NCI-H526 treated with DMSO at 0.1 percent for 48 hours (cell line): ENCODE measurements around the gene HSPA1B.
A peak's percentile ranks its signal among the peaks of the same experiment; 100 is the strongest.
"Not testable (repeated sequence)": the region's sequence is repeated elsewhere in the genome, so short reads cannot be mapped to it uniquely, and the experiment has no call there.

ENCODE experiments used
- DNase-seq: peaks from one replicate; lab custom pipeline; 2025; lab: John Stamatoyannopoulos, UW

Gene HSPA1B

DNA sequence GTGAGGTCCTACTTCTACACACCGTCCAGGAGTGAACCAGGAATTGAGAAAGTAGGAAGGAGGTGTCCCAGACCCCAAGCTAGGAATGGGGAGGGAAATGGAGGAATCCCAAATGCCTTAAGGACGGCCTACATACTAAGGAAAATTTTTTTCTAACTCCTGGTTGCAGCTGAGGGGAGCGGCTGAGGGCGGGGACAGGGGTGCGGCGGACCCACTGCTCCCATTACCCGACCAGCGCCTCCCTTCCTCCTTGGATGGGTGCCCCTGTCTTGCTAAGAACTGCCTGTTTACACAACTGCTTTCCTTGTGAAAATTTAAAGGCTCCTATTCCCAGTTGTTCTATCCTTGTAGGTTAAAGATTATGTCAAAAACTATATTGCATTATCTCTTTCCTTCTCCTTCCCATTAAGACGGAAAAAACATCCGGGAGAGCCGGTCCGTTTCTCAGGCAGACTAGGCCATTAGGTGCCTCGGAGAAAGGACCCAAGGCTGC is 699 bp upstream of the HSPA1B start:
- no peak for DNase-seq

DNA sequence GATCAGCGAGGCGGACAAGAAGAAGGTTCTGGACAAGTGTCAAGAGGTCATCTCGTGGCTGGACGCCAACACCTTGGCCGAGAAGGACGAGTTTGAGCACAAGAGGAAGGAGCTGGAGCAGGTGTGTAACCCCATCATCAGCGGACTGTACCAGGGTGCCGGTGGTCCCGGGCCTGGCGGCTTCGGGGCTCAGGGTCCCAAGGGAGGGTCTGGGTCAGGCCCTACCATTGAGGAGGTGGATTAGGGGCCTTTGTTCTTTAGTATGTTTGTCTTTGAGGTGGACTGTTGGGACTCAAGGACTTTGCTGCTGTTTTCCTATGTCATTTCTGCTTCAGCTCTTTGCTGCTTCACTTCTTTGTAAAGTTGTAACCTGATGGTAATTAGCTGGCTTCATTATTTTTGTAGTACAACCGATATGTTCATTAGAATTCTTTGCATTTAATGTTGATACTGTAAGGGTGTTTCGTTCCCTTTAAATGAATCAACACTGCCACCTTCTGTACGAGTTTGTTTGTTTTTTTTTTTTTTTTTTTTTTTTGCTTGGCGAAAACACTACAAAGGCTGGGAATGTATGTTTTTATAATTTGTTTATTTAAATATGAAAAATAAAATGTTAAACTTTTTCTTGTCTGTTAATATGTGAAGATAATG is 2.2 kb downstream of the HSPA1B start:
- DNase-seq, result peak; percentile 73

DNA sequence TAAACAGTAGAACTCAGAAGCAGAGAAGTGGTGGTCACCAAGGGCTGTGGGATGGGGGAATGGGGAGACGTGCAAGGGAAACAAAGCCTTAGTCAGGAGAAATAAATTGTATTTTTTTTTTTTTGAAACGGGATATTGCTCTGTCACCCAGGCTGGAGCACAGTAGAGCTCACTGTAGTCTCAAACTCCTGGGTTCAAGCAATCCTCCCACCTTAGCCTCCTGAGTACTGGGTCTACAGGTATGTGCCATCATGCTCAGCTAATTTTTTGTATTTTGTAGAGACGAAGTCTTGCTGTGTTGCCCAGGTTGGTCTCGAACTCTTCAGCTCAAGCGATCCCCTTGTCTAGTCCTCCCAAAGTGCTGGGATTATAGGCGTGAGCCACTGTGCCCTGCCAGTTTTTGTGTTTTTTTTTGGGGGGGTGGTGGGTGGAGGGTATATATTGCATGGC is 3.4 kb downstream of the HSPA1B start:
- no peak for DNase-seq

DNA sequence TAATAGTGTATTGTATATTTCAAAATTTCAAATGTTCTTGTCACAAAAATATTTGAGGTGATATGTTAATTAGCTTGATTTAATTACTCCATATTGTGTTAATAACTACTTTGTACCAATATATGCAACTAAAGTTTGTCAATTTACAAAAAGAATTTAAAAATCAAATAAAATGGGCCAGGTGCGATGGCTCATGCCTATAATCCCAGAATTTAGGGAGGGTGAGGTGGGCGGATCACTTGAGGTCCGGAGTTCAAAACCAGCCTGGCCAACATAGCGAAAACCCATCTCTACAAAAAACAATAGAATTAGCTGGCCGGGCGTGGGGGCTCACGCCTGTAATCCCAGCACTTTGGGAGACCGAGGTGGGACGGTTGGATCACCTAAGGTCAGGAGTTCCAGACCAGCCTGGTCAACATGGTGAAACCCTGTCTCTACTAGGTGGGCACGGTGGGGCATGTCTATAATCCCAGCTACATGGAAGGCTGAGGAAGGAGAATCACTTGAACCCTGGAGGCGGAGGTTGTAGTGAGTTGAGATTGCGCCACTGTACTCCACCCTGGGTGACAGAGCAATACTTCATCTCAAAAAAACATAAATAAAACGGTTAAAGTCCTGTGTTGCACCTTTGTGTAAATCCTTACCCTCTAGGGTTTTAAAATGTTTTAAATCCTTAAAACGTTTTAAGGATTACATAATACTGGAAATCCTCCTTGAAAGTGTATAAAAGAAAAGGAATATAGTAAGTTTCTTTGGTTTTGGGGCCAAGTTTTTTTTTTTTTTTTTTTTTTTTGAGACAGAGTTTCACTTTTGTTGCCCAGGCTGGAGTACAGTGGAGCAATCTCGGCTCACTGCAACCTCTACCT is 4.0 kb downstream of the HSPA1B start:
- no peak for DNase-seq

DNA sequence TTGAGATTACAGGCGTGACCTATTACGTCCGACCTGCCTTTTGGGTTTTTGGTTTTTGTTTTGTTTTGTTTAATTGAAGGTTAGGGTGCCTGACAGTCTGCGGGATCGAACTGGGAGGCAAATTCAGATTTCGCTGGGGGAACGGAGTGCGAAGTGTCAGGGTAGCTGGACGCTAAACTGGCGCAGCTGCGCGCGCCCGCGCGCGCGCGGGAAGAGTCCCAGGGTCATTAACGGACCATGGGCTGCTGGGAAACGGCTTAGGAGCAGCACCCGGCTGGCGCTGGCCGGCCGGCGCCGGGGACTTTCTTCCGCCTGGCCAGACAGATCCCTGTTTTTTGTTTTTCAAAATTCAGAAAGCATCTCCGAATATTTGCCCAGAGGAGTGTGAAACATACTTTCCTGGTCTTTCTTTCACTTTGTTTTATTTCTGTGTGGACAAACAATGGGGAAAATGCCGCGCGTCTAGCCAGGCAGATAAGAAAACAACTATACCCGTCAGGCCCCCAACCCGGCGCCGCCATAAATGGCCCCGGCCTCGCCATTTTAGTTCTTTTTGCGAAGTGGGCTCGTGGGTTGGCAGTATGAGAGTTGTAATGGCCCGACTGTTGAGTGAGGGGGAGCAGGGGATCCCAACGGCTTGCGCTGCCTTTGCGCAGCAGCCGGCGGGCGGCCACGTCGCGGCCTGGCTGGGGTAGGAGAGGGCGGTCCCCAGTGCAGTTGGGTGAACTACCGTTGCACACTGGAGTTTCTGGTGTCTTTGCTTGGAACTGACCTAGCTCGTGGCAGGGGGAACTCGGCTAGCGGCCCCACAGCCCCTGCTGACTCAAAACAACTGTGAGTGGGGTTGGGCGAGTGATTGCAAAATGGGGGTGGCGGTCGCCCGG is 7.1 kb downstream of the HSPA1B start:
- peak; percentile 85 for DNase-seq

DNA sequence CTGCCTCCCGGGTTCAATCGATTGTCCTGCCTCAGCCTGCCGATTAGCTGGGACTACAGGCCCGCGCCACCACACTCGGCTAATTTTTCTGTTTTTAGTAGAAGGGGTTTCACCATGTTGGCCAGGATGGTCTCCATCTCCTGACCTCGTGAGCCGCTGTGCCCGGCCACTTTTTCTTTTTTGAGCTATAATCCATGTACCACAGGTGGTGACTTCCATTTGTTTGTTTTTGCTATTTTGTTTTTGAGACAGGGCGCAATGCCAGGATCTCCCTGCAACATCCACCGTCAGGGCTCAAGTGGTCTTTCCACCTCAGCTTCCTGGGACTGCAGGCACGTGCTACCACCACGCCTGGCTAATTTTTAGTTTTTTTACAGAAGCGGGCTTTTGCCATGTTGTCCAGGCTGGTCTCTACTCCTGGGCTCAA is 8.5 kb downstream of the HSPA1B start:
- DNase-seq, result no peak

DNA sequence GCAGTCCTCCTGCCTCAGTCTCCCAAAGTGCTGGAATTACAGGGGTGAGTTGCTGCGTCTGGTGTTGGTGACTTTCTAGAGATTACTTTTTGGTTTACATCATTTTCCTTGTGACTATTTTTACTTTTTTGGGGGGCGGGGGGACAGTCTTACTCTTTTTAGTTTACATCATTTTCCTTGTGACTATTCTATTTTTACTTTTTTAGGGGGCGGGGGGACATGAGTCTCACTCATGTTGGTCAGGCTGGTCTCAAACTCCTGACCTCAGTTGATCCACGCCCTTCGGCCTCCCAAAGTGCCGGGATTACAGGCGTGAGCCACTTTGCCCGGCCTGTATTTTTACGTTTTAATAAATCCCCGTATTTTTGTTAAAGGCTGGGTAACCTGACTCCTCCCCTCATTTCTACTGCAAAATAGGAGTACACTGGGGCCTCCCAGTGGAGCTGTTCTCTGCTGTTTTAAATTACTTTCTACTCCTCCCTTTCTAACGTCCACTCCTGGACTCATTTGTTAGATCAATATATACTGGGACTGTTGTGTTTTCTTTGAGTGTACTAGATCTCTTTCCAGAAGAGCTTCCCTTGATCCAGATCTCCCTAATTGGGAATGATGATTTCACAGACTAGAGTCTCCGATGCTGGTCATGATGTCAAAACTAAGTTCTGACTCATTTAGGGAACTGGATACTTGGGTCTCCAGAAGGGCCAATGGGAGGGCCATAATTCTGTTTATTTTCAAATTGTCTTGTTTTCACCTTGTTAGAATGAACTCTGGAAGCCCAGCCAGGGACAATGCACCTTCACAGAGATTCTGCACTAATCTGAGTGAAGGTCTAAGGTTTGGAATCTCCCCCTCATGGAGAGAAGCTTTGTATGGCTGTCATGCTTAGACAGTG is 9.2 kb downstream of the HSPA1B start:
- no peak for DNase-seq

DNA sequence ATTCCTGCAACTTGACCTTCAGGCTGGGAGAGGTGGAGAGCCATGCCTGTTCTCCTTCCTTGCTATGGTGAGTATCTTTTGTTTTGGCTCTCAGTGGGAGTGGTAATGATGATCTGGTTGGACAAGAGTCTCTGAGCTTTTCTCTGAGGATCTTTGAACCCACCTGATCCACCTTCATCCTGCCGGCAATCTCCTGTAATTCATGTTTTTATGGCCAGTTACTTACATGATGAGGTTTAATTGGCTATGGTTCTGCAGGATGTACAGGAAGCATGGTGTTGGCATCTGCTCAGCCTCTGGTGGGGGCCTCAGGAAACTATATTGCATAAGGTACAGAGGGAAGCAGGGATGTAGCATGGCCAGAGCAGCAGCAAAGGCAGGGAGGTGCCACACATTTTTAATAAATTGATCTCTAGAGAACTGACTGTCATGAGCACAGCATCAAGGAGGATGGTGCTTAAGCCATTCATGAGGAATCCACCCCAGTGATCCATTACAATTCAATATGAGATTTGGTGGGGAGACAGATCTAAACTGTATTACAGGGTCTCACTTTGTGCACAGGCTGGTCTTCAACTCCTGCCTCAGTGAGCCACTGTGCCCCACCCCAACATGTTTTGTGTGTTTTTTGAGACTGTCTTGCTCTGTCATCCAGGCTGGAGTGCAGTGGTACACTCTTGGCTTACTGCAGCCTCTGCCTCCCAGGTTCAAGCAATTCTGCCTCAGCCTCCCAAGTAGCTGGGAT is 10.0 kb downstream of the HSPA1B start:
- DNase-seq, result no peak

DNA sequence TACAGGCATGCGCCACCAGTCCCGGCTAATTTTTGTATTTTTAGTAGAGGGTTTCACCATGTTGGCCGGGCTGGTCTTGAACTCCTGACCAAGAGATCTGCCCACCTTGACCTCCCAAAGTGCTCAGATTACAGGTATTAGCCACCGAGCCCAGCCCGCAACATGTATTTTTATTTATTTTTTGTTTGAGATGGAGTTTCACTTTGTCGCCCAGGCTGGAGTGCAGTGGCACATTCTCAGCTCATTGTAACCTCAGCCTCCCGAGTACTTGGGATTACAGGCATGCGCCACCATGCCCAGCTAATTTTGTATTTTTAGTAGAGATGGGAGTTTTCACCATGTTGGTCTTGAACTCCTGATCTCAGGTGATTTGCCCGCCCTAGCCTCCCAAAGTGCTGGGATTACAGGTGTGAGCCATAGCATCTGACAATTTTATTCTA is 10.6 kb downstream of the HSPA1B start:
- not testable (repeated sequence) for DNase-seq

DNA sequence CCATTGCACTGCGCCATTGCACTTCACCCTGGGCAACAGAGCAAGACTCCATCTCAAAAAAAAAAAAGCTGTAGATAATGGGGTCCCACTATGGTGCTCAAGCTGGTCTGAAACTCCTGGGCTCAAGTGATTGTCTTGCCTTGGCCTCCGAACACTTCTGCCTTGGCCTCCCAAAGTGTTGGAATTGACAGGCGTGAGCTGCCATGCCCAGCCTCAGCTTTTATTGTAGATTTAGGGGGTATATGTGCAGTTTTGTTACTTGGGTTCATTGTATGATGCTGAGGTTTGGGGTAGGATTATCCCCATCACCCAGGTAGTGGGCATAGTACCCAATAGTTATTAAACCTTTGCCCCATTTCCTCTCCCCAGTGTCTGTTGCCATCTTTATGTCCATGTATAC is 11.4 kb downstream of the HSPA1B start:
- DNase-seq, result no peak

DNA sequence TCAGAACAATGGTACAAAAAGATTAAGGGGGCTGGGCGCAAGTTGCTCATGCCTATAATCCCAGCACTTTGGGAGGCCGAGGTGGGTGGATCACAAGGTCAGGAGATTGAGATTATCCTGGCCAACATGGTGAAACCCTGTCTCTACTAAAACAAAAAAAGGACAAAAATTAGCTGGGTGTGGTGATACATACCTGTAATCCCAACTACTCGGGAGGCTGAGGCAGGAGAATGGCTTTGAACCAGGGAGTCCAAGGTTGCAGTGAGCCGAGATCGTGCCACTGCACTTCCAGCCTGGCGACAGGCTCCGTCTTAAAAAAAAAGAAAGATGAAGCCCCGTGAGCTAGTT is 12.2 kb downstream of the HSPA1B start:
- not testable (repeated sequence) for DNase-seq

DNA sequence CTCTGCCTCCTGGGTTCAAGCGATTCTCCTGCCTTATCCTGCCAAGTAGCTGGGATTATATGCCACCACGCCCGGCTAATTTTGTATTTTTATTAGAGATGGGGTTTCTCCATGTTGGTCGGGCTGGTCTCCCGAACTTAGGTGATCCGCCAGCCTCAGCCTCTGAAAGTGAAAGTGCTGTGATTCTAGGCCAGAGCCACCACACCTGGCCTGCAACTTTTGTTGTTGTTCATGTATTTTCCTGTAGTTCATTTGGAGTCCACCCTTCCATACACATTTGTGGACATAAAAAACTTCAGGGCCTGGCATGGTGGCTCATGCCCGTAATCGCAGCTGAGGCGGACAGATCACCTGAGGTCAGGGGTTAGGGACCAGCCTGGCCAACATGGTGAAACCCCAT is 14.5 kb downstream of the HSPA1B start:
- no peak for DNase-seq

DNA sequence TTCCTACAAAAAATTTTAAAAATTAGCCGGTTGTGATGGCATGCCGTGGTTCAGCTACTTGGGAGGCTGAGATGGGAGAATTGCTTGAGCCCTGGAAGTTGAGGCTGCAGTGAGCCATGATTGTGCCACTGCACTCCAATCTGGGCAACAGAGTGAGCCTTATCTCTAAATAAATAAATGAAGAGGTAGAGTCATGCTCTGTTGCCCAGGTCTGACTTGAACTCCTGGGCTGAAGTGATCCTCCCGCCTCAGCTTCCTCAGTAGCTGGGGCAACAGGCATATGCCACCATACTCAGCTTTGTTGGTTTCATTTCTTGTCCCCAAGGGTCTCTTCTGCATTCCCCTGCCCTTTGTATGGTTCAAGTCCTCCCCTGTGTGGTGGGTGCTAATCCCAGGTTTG is 17.0 kb downstream of the HSPA1B start:
- DNase-seq, result no peak

DNA sequence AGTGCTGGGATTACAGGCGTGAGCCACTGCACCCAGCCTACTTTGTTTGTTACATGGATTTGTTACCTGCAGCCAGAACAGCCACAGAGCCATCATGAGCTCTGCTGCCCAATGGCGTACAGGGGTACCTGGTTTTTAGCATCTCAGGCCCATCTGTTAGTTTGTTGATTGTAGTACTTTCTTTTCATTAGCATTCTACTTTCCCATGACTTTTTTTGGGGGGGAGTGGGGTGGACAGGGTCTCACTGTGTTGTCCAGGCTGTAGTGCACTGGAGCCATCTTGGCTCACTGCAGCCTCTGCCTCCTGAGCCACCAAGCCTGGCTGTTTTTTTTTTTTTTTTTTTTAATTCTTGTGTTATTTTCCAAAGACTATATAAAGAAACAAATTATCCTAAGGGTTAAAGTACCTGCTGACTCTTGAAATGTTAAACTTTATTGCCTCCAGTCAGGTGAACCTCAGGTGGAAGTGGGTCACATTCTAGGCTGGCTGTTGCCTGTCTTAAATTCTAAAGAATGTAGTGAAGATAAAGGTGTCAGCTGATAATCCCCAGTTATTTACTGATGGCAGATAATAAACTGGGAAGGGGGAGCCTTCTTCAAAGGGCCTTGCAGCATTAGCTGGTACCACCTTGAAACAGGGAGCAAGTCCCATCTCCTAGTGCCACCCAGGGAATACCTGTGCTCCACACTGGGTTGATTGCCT is 19.9 kb downstream of the HSPA1B start:
- no peak for DNase-seq

DNA sequence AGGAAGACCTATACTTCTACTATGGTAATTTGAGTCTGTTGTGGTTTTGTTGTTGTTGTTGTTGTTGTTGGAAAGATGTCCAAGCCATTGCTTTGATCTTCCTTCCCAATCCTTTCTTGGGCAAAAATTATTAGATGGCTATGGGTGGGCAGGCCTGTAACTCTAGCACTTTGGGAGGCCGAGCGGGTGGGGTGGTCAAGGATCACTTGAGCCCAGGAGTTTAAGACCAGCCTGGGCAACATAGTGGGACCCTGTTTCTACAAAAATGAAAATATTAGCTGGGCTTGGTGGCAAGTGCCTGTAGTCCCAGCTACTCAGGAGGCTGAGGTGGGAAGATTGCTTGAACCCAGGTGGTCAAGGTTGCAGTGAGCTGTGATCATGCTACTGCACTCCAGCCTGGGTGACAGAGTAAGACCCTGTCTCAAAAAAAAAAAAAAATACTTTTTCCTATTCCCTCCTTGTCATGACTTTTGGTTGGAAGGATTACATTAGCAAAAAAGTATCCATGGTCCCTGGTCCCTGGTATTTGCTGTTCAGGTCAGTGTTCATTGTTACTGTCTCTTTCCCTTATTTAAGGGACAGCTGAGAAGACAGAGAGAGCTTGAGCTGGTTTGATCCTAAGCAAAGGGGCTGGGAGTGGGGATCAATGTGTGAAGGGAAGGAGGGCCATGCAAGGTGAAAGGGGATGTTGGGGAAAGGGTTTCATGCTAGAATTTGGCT is 23.4 kb downstream of the HSPA1B start:
- no peak for DNase-seq

DNA sequence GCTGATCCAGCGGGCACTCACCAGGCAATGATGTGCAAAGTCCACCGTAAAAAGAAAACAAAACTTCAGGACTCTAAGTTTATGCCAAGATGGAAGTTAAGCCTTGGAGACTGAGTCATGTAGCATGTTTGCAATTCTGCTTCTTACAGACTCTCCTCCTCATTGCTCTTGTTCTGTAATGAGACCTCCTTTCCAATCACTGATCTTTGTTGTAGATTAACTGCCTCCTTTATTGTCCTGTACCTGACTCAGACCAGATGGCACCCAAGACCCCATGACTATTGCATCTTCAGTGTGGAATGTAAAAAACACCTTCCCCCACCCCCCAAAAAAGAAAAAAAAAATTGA is 23.9 kb downstream of the HSPA1B start:
- no peak for DNase-seq

DNA sequence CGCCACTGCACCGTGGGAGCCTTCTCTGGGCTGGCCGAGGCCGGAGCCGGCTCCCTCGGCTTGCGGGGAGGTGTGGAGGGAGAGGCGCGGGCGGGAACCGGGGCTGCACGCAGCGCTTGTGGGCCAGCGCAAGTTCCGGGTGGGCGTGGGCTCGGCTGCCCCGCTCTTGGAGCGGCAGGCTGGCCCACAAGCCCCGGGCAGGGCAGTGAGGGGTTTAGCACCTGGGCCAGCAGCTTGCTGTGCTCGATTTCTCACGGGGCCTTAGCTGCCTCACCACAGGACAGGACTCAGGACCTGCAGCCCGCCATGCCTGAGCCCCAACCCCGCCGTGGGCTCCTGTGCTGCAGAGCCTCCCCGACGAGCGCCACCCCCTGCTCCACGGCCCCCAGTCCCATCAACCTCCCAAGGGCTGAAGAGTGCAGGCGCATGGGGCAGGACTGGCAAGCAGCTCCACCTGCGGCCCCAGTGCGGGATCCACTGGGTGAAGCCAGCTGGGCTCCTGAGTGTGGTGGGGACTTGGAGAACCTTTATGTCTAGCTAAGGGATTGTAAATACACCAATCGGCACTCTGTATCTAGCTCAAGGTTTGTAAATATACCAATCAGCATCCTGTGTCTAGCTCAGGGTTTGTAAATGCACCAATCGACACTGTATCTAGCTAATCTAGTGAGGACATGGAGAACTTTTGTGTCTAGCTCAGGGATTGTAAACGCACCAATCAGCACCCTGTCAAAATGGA is 24.6 kb downstream of the HSPA1B start:
- not testable (repeated sequence) for DNase-seq

DNA sequence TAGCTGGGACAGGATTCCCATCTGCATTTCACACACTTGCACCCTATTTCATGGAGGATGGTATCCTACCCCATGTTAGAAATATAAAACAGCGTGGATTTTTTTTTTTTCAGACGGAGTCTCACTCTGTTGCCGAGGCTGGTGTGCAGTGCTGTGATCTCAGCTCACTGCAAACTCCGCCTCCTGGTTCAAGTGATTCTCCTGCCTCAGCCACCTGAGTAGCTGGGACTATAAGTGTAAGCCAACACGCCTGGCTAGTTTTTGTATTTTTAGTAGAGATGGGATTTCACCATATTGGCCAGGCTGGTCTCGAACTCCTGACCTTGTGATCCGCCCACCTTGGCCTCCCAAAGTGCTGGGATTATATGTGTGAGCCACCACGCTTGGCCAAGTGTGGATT is 30.2 kb downstream of the HSPA1B start:
- DNase-seq, result not testable (repeated sequence)

DNA sequence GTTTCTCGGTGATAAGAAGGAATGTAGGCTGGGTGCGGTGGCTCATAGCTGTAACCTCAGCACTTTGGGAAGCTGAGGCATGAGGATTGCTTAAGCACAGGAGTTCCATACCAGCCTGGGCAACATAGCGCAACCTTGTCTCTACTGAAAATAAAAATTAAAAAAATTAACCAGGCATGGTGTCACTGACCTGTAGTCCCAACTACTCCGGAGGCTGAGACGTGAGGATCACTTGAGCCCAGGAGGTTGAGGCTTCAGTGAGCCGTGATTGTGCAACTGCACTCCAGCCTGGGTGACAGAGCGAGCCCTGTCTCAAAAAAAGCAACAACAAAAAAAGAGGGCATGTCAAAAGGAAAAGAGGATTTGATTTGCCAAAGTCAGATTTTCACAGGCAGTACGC is 31.2 kb downstream of the HSPA1B start:
- no peak for DNase-seq
